Thyroid gland (tissue), 4 donors: Measurements from ENCODE around the gene DLGAP1. TPM values are rescaled to one million over a fixed set of nuclear protein-coding genes. Genes with fewer than 3 reads are reported as not detected.

Experiments used
- DNase-seq, 2 donors: peaks; one replicate each; pipeline ENCODE4 v3.0.0-alpha.2; 2019
- H3K27ac ChIP-seq, 3 donors: fragments of 200-600 bp; sonication (generic); 1 replicate in 2 of 3; 2 replicates in 1 of 3; pipeline ENCODE4 v1.5.1; 2016 to 2019; ENCODE audit warnings: mild to moderate bottlenecking in 1 of 3, moderate library complexity in 1 of 3
- H3K27me3 ChIP-seq: fragments of 200-600 bp; sonication (generic); one replicate; pipeline ENCODE4 v1.5.1; 2019
- H3K36me3 ChIP-seq, 2 donors: fragments of 200-600 bp; sonication (generic); one replicate each; pipeline ENCODE4 v1.5.1; 2016 to 2019
- H3K4me1 ChIP-seq, 2 donors: fragments of 200-600 bp; sonication (generic); one replicate each; pipeline ENCODE4 v1.5.1; 2017 to 2019
- H3K4me3 ChIP-seq, 3 donors: fragments of 200-600 bp; sonication (generic); replicated peaks in 1 of 3; 1 replicate in 2 of 3; 2 replicates in 1 of 3; pipeline ENCODE4 v1.5.1; 2016; ENCODE audit warnings: mild to moderate bottlenecking in 1 of 3
- H3K9me3 ChIP-seq: fragments of 200-600 bp; sonication (generic); one replicate; pipeline ENCODE4 v1.5.1; 2017
- POLR2A ChIP-seq, 2 donors: fragments of 450-650 bp; IDR thresholded peaks; one replicate each; pipeline ENCODE4 v1.6.1; 2017; ENCODE audit warnings: antibody characterized with exemption in 2 of 2, mild to moderate bottlenecking in 2 of 2, moderate library complexity in 1 of 2
- WGBS, 2 donors: methylation state at CpG; one replicate each; pipeline ENCODE4 v1.1.5; 2017; 5-methylcytosine and 5-hydroxymethylcytosine counted together
- intact Hi-C: fragments of 100-400 bp; cut with DNase I; formaldehyde crosslinking; loops from one replicate; pipeline ENCODE4 v1.15.1; 2023
- total RNA-seq, 4 donors: library from RNA; depleted of rRNA; stranded (reverse); fragments of >200 nt; gene quantifications; one replicate each; pipeline ENCODE4 v1.2.3, GENCODE V29; 2016
- TF ChIP-seq, protein P1 (sequence below), 6 experiments: fragments of 200-600 bp in 3 of 6; fragments of 450-650 bp in 3 of 6; sonication (generic) in 3 of 6; IDR thresholded peaks; one replicate each; pipeline ENCODE4 v1.5.1; 2016 to 2019; ENCODE audit warnings: antibody characterized with exemption in 6 of 6, mild to moderate bottlenecking in 2 of 6, inconsistent platforms in 1 of 6, moderate library complexity in 1 of 6

DLGAP1 gene
- total RNA-seq, 4 donors from 2014 or later = 0.25 to 2.7 (median 0.77) TPM

DNA sequence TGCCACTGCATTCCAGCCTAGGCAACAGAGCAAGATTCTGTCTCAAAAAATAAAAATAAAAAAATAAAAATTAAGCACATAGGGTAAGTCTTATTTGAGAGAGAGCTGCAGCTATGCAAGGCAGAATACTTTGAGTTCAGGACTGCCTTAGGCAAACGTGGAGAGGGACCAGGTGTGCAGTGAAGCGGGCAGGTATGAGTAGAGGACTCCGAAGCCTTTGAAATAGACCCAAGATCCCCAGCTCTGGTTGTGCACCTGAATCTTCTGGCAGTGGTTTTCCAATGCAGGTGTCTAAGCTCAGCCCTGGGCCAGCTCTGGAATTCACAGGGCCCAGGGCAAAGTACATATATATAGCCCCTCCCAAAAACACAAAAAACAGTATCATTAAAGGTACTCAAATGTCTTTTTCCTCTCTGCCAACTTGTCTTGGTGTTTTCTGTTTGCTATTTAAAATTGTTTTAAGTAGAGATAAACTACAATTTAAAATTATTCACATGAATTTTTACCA lies 983.9 kb downstream of the DLGAP1 start:
- H3K36me3 ChIP-seq = no peaks in the 10 kb centered on the region
- peak; percentile 71 to 77 for DNase-seq
- H3K4me3 ChIP-seq = no peak overlapping the region
- H3K4me1 ChIP-seq = peaks cover 3 to 11% of the 10 kb centered on the region in 2 donors
- H3K9me3 ChIP-seq = no peaks in the 10 kb centered on the region
- no peaks in the 10 kb centered on the region for H3K27me3 ChIP-seq
- WGBS, 2 donors = 48 to 56% methylated on average over 3 of the region's 3 CpGs
- no peak overlapping the region for H3K27ac ChIP-seq
- intact Hi-C loops = loop anchor here (10.0 kb wide), 1 partner anchor 104 kb away; no protein-coding TSS in a partner anchor
- TF ChIP-seq, protein P1, sequence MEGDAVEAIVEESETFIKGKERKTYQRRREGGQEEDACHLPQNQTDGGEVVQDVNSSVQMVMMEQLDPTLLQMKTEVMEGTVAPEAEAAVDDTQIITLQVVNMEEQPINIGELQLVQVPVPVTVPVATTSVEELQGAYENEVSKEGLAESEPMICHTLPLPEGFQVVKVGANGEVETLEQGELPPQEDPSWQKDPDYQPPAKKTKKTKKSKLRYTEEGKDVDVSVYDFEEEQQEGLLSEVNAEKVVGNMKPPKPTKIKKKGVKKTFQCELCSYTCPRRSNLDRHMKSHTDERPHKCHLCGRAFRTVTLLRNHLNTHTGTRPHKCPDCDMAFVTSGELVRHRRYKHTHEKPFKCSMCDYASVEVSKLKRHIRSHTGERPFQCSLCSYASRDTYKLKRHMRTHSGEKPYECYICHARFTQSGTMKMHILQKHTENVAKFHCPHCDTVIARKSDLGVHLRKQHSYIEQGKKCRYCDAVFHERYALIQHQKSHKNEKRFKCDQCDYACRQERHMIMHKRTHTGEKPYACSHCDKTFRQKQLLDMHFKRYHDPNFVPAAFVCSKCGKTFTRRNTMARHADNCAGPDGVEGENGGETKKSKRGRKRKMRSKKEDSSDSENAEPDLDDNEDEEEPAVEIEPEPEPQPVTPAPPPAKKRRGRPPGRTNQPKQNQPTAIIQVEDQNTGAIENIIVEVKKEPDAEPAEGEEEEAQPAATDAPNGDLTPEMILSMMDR (IDR thresholded peaks at IDR 0.05) = no peak
- no peak for TF ChIP-seq POLR2A (IDR thresholded peaks at IDR 0.05)

DNA sequence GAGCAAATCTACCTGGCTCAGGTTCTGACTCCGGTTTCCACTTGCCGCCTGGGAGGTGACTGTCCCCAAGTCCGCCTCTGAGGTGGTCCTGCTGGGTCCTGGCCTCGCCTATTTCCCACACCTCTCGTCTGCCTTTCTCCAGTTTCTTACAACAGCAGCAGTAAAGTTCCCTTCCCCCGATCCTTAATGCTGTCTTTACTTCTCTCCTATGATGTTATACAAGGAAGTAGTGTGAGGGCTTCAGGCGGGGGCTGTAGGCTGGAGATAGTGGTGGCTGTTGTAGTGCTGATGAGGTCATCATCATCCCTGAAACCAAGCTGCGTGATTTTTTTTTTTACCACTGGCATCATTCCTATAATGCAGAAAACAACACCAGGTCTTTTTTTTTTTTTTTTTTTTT lies 986.3 kb downstream of the DLGAP1 start:
- 88 to 91% methylated on average over 8 of the region's 8 CpGs for WGBS, 2 donors
- TF ChIP-seq, protein P1 (IDR thresholded peaks at IDR 0.05) = no peak
- no peak for TF ChIP-seq POLR2A (IDR thresholded peaks at IDR 0.05)
- no peaks in the 10 kb centered on the region for H3K9me3 ChIP-seq
- DNase-seq = no peak
- no peak overlapping the region for H3K4me3 ChIP-seq
- H3K27ac ChIP-seq = no peak overlapping the region
- H3K4me1 ChIP-seq = peaks cover 3 to 11% of the 10 kb centered on the region in 2 donors
- no peaks in the 10 kb centered on the region for H3K27me3 ChIP-seq
- H3K36me3 ChIP-seq = no peaks in the 10 kb centered on the region
- intact Hi-C loops = no loop called here

DNA sequence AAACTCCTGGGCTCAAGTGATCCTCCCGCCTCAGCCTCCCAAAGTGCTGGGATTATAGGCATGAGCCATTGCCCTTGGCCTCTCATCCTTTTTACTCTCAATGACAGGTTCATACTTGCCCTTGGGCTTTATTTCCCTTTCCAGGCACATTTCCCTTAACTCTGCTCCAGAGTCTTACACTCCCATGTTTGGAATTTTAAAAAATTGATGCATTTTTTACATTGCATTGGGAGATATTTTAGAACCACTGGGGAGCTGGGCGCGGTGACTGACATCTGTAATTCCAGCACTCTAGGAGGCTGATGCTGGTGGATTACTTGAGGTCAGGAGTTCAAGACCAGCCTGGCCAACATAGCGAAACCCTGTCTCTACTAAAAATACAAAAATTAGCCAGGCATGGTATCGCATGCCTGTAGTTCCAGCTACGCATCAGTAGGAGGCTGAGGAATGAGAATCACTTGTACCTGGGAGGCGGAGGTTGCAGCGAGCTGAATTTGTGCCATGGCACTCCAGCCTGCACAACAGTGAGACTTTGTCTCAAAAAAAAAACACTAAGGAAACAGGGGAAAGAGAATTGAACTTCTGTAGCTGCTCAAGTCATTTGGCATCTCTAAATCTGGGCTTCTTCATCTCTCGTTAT lies 986.9 kb downstream of the DLGAP1 start:
- H3K4me3 ChIP-seq = no peak overlapping the region
- 86 to 90% methylated on average over 9 of the region's 9 CpGs for WGBS, 2 donors
- TF ChIP-seq, protein P1 (IDR thresholded peaks at IDR 0.05) = no peak
- no peak for TF ChIP-seq POLR2A (IDR thresholded peaks at IDR 0.05)
- no peaks in the 10 kb centered on the region for H3K36me3 ChIP-seq
- H3K27ac ChIP-seq = no peak overlapping the region
- H3K4me1 ChIP-seq = peaks cover under 1 to 6% of the 10 kb centered on the region in 2 donors
- H3K9me3 ChIP-seq = no peaks in the 10 kb centered on the region
- intact Hi-C loops = no loop called here
- DNase-seq = no peak
- no peaks in the 10 kb centered on the region for H3K27me3 ChIP-seq

DNA sequence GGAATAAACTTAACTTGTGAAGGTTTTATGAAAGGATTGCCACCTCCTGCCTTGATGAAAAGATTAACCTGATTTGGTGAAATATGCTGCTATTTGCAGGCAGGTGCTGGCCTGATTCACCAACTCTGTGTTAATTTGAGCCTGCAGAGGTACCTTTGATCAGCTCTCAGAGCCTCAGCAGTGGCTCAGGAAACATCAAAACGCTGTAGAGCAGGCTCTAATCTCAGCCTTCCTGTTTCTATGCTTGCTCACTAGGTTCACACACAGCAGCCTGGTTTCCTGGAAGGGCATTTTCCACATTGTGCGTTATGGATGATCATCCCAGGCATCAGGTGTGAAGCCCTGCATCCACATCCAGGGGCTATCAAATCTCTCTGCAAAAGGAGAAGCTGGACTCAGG lies 988.2 kb downstream of the DLGAP1 start:
- Histone ChIP-seq H3K9me3 (no peaks in the 10 kb centered on the region), H3K36me3 (no peaks in the 10 kb centered on the region), H3K4me3 (no peak overlapping the region), H3K27me3 (no peaks in the 10 kb centered on the region), H3K27ac (no peak overlapping the region), H3K4me1 (peaks cover 0 to 6% of the 10 kb centered on the region in 2 donors)
- no peak for DNase-seq
- 50 to 60% methylated on average over 2 of the region's 2 CpGs for WGBS, 2 donors
- TF ChIP-seq, protein P1 (IDR thresholded peaks at IDR 0.05) = no peak
- no peak for TF ChIP-seq POLR2A (IDR thresholded peaks at IDR 0.05)
- intact Hi-C loops = no loop called here

DNA sequence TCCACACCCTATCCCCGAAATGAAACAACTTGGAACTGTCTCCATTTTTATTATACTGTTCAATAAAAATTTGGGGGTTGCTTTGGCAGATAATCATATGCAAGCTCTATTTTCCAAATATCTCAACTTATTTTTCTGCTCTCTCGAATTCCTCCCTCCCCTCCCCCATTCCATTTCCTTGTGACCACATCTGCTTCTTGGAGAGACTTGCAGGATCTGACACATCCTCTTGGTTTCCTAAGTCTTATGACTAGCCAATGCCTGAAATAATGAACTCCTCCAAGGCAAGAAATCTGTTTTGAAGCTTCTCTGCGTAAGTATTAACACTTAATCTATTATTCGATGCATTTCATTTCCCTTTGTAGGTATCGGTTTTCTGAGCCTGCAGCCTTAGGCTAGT lies 989.1 kb downstream of the DLGAP1 start:
- Histone ChIP-seq H3K36me3 (no peaks in the 10 kb centered on the region), H3K4me3 (no peak overlapping the region), H3K4me1 (peaks cover 0 to 3% of the 10 kb centered on the region in 2 donors), H3K9me3 (no peaks in the 10 kb centered on the region), H3K27me3 (no peaks in the 10 kb centered on the region), H3K27ac (no peak overlapping the region)
- intact Hi-C loops = no loop called here
- WGBS, 2 donors = 68 to 75% methylated on average over 5 of the region's 5 CpGs
- no peak for DNase-seq
- TF ChIP-seq POLR2A (IDR thresholded peaks at IDR 0.05) = no peak
- TF ChIP-seq, protein P1 (IDR thresholded peaks at IDR 0.05) = no peak
